ENCODE data around the gene SCN5A.

DNA sequence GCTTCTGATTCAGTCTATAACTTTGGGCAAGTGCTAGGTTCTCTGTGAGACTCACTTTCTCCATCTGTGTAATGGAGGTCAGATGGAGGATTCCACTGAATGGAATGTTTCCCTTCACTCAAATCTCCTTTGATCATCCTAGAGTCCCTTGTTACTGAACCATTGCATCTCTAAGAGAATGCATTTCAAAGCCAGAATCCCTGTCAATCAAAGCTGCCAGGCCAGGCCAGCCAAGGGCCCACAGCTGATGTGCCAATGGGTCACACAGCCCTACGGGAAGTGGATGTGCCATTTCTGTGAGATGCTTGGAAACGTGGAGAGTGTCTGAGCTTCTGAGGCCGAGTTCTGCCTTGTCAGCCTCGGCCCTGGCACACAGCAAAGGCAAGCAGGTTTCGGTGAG, 32.4 kb downstream of the SCN5A start:
- TF ChIP-seq, protein P1, sequence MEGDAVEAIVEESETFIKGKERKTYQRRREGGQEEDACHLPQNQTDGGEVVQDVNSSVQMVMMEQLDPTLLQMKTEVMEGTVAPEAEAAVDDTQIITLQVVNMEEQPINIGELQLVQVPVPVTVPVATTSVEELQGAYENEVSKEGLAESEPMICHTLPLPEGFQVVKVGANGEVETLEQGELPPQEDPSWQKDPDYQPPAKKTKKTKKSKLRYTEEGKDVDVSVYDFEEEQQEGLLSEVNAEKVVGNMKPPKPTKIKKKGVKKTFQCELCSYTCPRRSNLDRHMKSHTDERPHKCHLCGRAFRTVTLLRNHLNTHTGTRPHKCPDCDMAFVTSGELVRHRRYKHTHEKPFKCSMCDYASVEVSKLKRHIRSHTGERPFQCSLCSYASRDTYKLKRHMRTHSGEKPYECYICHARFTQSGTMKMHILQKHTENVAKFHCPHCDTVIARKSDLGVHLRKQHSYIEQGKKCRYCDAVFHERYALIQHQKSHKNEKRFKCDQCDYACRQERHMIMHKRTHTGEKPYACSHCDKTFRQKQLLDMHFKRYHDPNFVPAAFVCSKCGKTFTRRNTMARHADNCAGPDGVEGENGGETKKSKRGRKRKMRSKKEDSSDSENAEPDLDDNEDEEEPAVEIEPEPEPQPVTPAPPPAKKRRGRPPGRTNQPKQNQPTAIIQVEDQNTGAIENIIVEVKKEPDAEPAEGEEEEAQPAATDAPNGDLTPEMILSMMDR (IDR thresholded peaks at IDR 0.05; ENCODE audit: insufficient read depth, low read depth, low read length): no peak
- TF ChIP-seq EZH2 (IDR thresholded peaks at IDR 0.05; ENCODE audit: insufficient read depth, low read length): no peak
